Thyroid gland (tissue), 4 donors: ENCODE results near the gene OLFML2B.

ENCODE experiments used
- CTCF ChIP-seq, 6 experiments: fragments of 200-600 bp in 3 of 6; fragments of 450-650 bp in 3 of 6; sonication (generic) in 3 of 6; IDR thresholded peaks; one replicate each; pipeline ENCODE4 v1.5.1; 2016 to 2019; ENCODE audit warnings: antibody characterized with exemption in 6 of 6, mild to moderate bottlenecking in 2 of 6, inconsistent platforms in 1 of 6, moderate library complexity in 1 of 6
- POLR2A ChIP-seq, 2 donors: fragments of 450-650 bp; IDR thresholded peaks; one replicate each; pipeline ENCODE4 v1.6.1; 2017; ENCODE audit warnings: antibody characterized with exemption in 2 of 2, mild to moderate bottlenecking in 2 of 2, moderate library complexity in 1 of 2

GRCh38 chr1:162009501-162010174 lies 14.0 kb downstream of the OLFML2B start:
- no peak for TF ChIP-seq CTCF (IDR thresholded peaks at IDR 0.05)
- TF ChIP-seq POLR2A (IDR thresholded peaks at IDR 0.05) = no peak
